IPS-11a (cell line): ENCODE measurements around the gene ZBED2.
"Not testable (repeated sequence)": the region's sequence is repeated elsewhere in the genome, so short reads cannot be mapped to it uniquely, and the experiment has no call there.

Experiments used
- H3K4me3 ChIP-seq: one replicate; pipeline ENCODE4 v1.5.1; 2013; ENCODE audit warnings: low read depth, low read length, control low read depth

Gene ZBED2

GRCh38 chr3:111577113-111577512, 18.0 kb downstream of the ZBED2 start:
- H3K4me3 ChIP-seq = no peak overlapping the region

- H3K4me3 ChIP-seq = no peak overlapping the region
These were observed 23.2 kb downstream of the ZBED2 start for GRCh38 chr3:111571907-111572460.

GRCh38 chr3:111571282-111571681, 23.9 kb downstream of the ZBED2 start:
- H3K4me3 ChIP-seq = no peak overlapping the region

DNA sequence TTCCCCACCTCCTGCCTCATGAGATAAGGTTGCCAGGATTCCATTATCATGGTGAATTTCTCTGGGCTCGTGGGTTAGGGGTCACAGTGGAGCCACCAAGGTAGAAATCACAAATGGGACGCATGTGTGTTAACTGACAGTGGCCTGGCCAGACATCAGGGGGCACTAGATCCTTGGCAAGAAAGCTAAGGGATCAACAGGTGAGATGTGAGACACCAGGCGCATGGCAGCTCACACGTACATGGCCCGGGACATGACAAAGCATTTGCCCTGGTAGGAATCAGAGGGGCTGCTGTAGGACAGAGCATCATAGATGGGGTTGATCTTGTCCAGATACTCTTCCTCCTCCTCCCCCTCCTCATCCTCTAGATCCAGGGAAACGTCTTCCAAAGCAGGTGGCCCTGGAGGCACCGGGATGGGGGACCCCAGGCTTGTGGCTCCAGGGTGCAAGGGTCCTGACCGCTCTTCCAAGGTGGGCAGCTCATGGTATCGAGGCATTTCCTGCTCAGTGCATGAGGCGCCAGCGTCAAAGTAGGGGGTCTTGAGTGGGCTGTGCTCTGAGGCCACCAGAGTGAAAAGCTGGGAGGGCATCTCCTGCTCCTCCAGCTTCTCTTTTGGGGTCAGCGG, 24.6 kb downstream of the ZBED2 start:
- H3K4me3 ChIP-seq = no peak overlapping the region

GRCh38 chr3:111568911-111569310, 26.2 kb downstream of the ZBED2 start:
- no peak overlapping the region for H3K4me3 ChIP-seq

GRCh38 chr3:111568355-111568754, 26.8 kb downstream of the ZBED2 start:
- no peak overlapping the region for H3K4me3 ChIP-seq

GRCh38 chr3:111566844-111567243, 28.3 kb downstream of the ZBED2 start:
- H3K4me3 ChIP-seq = no peak overlapping the region

DNA sequence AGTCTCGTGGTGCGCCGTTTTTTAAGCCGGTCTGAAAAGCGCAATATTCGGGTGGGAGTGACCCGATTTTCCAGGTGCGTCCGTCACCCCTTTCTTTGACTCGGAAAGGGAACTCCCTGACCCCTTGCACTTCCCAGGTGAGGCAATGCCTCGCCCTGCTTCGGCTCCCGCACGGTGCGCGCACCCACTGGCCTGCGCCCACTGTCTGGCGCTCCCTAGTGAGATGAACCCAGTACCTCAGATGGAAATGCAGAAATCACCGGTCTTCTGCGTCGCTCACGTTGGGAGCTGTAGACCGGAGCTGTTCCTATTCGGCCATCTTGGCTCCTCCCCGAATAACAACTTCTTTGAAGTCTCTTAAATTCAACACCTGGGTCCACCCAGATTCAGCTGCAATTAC, 33.2 kb downstream of the ZBED2 start:
- not testable (repeated sequence) for H3K4me3 ChIP-seq

DNA sequence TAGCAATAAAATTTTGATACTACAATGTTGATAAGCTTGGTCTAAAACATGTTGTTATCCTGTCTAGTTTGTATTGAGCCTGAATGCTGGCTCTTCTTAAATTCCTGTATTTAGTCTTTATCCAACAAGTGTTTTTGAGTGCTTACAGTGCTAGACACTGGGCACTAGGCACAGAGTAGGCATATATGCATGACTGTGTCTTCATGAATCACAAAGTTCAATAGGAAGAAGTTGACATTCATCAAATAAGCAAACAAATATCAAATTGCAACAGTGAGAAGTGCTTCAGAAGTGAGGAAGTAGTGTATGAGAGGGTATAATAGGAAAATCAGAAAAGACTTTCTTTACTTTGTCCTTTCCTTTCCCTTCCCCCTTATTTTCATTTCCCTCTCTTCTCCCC, 46.4 kb downstream of the ZBED2 start:
- H3K4me3 ChIP-seq = no peak overlapping the region

- H3K4me3 ChIP-seq = no peak overlapping the region
These were observed 47.1 kb downstream of the ZBED2 start for GRCh38 chr3:111548092-111548491.

- no peak overlapping the region for H3K4me3 ChIP-seq
These were observed 47.5 kb downstream of the ZBED2 start for GRCh38 chr3:111547631-111548030.

DNA sequence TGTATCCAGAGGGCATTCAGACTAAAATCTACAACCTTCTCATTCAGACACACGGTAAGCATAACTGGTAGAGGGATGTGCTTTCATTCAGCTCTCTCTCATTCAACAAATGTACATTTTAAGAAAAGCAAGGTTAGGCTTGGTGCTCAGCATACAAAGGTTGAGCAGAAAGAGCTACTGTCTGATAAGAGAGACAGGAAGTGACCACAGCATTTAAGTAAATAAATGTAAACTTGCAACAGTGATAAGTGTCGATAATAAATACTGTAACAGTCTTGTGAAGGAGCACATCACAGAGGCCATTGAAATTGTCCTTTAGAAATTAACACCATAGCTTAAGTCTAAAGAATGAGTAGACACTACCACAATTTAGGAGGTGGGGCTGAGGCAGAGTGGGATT, 49.8 kb downstream of the ZBED2 start:
- H3K4me3 ChIP-seq = no peak overlapping the region
